Gastrocnemius medialis (tissue), 4 donors: ENCODE results near the gene EIF4E2. TPM values are rescaled to one million over a fixed set of nuclear protein-coding genes. Genes with fewer than 3 reads are reported as not detected.

Experiments used
- ATAC-seq, 2 donors: fragments of 150-250 bp; one replicate each; pipeline ENCODE4 v1.9.1; 2016
- DNase-seq, 2 donors: peaks; one replicate each; pipeline ENCODE4 v3.0.0-alpha.2; 2019
- H3K27ac ChIP-seq, 4 donors: fragments of 200-600 bp; sonication (generic); 1 replicate in 1 of 4; 2 replicates in 3 of 4; pipeline ENCODE4 v1.5.1; 2016 to 2018; ENCODE audit warnings: mild to moderate bottlenecking in 2 of 4, moderate library complexity in 1 of 4
- H3K27me3 ChIP-seq, 3 donors: fragments of 200-600 bp; sonication (generic) in 2 of 3; 1 replicate in 1 of 3; 2 replicates in 2 of 3; pipeline versions ENCODE4 v1.5.1 to v1.6.0; 2016 to 2019; ENCODE audit warnings: mild to moderate bottlenecking in 1 of 3, moderate library complexity in 1 of 3
- H3K36me3 ChIP-seq, 2 donors: fragments of 200-600 bp; sonication (generic) in 1 of 2; one replicate each; pipeline ENCODE4 v1.5.1; 2017 to 2018
- H3K4me1 ChIP-seq, 2 donors: fragments of 200-600 bp; sonication (generic) in 1 of 2; one replicate each; pipeline ENCODE4 v1.5.1; 2016 to 2017; ENCODE audit warnings: mild to moderate bottlenecking in 2 of 2
- H3K4me3 ChIP-seq, 4 donors: fragments of 200-600 bp; sonication (generic) in 3 of 4; 1 replicate in 1 of 4; 2 replicates in 3 of 4; pipeline ENCODE4 v1.5.1; 2016 to 2019; ENCODE audit warnings: mild to moderate bottlenecking in 2 of 4
- H3K9me3 ChIP-seq, 3 donors: fragments of 200-600 bp; sonication (generic) in 2 of 3; 1 replicate in 1 of 3; 2 replicates in 2 of 3; pipeline ENCODE4 v1.5.1; 2016 to 2019
- POLR2A ChIP-seq, 2 donors: fragments of 450-650 bp; IDR thresholded peaks; one replicate each; pipeline ENCODE4 v1.6.1; 2017; ENCODE audit warnings: antibody characterized with exemption in 2 of 2, mild to moderate bottlenecking in 2 of 2, moderate library complexity in 2 of 2
- in situ Hi-C, 4 donors: fragments of 200-750 bp; cut with MboI; loops; one replicate each; pipeline versions ENCODE4 v1.15.0 to v1.8.0; 2017; ENCODE audit warnings: low sequenced_read_pairs in 4 of 4
- intact Hi-C: fragments of 100-400 bp; cut with DNase I; formaldehyde crosslinking; loops from one replicate; pipeline ENCODE4 v1.15.1; 2023; ENCODE audit warnings: low total_unique reads
- total RNA-seq, 4 donors: library from RNA; depleted of rRNA; stranded (reverse); fragments of >200 nt; gene quantifications; one replicate each; pipeline versions ENCODE4 v1.1.0 to v1.2.3, GENCODE V29; 2016
- TF ChIP-seq, protein P1 (sequence below), 5 experiments: fragments of 450-650 bp in 3 of 5; fragments of 200-600 bp in 2 of 5; sonication (generic) in 2 of 5; IDR thresholded peaks in 4 of 5; conservative IDR thresholded peaks in 1 of 5; 1 replicate in 4 of 5; 2 replicates in 1 of 5; pipeline ENCODE4 v1.5.1; 2016 to 2019; ENCODE audit warnings: antibody characterized with exemption in 5 of 5, mild to moderate bottlenecking in 3 of 5, moderate library complexity in 3 of 5

Gene EIF4E2
- total RNA-seq, 4 donors from 2014 or later = 57.9 to 111 (median 71.2) TPM

DNA sequence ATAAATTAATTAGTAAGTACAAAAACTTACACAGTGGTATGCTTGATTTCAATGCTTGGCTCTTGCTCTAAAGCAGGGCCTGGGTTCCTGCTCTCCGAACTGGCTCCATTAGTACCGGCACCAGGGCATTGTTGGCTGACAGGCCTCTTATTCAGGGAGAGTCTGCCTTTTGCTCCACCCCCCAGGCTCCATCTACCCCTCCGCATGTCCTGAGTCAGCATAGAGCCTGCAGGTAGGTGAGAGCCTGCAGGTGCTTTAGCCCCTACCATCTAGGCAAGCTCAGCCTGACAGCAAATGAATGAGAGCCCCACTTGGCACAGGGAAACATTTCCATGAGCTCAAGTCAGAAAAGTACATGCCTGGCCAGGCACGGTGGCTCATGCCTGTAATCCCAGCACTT, 47.8 kb downstream of the EIF4E2 start:
- Histone ChIP-seq H3K4me3 (no peak overlapping the region), H3K36me3 (no peaks in the 10 kb centered on the region), H3K27ac (no peak overlapping the region), H3K4me1 (peaks cover 9 to 10% of the 10 kb centered on the region in 2 donors), H3K27me3 (no peaks in the 10 kb centered on the region), H3K9me3 (no peaks in the 10 kb centered on the region)
- in situ Hi-C loops (no loop called here), intact Hi-C loops (no loop called here)
- ATAC-seq = no peak
- no peak for DNase-seq
- no peak for TF ChIP-seq POLR2A (IDR thresholded peaks at IDR 0.05)
- TF ChIP-seq, protein P1, sequence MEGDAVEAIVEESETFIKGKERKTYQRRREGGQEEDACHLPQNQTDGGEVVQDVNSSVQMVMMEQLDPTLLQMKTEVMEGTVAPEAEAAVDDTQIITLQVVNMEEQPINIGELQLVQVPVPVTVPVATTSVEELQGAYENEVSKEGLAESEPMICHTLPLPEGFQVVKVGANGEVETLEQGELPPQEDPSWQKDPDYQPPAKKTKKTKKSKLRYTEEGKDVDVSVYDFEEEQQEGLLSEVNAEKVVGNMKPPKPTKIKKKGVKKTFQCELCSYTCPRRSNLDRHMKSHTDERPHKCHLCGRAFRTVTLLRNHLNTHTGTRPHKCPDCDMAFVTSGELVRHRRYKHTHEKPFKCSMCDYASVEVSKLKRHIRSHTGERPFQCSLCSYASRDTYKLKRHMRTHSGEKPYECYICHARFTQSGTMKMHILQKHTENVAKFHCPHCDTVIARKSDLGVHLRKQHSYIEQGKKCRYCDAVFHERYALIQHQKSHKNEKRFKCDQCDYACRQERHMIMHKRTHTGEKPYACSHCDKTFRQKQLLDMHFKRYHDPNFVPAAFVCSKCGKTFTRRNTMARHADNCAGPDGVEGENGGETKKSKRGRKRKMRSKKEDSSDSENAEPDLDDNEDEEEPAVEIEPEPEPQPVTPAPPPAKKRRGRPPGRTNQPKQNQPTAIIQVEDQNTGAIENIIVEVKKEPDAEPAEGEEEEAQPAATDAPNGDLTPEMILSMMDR (IDR thresholded peaks at IDR 0.05 in 4 of 5, conservative IDR thresholded peaks at IDR 0.05 in 1 of 5) = no peak

DNA sequence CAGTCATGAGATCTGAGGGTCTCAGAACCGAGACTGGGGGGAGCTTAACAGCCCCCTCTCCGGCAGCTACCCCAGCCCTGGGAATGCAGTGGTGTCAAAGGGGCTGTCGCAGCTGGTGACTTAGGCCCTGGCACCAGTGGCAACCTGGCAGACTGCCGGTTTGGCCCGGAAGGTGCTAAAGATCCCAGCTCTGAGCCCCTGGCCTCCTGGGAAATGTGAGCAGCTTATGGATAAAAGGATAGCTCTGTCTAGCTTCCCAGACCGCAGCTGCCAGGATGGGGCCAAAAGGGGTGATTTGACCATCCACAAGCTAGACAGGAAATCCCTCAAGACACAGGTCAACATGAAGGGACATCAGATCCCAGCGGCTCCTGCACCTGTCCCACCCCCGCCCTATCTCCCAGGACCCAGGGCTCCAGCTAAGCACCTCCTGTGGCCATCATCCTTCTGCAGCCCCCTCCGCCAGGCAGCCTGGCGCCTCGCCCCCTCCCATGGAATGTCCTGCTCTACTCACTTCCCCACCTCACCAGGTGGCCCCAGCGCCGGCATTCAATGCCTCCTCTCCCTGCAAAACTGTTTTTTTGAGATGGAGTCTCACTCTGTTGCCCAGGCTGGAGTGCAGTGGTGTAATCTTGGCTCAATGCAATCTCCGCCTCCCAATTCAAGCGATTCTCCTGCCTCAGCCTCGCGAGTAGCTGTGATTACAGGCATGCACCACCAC, 49.7 kb downstream of the EIF4E2 start:
- Histone ChIP-seq H3K4me1 (peaks cover 0 to 4% of the 10 kb centered on the region in 2 donors), H3K36me3 (no peaks in the 10 kb centered on the region), H3K9me3 (no peaks in the 10 kb centered on the region), H3K27me3 (no peaks in the 10 kb centered on the region), H3K27ac (no peak overlapping the region), H3K4me3 (no peak overlapping the region)
- ATAC-seq (no peak), DNase-seq (no peak)
- TF ChIP-seq, protein P1 (IDR thresholded peaks at IDR 0.05 in 4 of 5, conservative IDR thresholded peaks at IDR 0.05 in 1 of 5) = no peak
- TF ChIP-seq POLR2A (IDR thresholded peaks at IDR 0.05) = no peak
- intact Hi-C loops (no loop called here), in situ Hi-C loops (loop anchor here (10.0 to 25.0 kb wide), 5 partner anchors 212 to 655 kb away; partner anchors contain the start of genes ATG16L1 (in 3 of the 4), INPP5D (in 2 of the 4), NEU2 (in 1 of the 4) and SNORC (in 1 of the 4))

DNA sequence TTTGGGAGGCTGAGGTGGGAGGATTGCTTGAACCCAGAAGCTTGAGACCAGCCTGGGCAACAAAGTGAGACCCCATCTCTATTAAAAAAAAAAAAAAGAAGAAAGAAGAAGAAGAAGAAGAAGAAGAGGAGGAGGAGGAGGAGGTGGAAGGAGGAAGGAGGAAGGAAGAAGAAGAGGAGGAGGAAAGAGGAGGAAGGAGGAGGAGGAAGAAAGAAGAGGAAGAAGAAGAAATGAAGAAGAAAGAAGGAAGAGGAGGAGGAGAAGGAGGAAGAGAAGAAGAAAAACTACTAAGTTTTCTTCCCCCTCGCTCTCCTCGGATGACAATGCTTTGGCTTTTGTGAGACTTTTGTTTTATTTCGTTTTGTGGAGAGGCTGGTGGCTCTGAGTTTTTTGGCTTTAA, 52.8 kb downstream of the EIF4E2 start:
- Histone ChIP-seq H3K27ac (no peak overlapping the region), H3K4me3 (no peak overlapping the region), H3K27me3 (no peaks in the 10 kb centered on the region), H3K36me3 (no peaks in the 10 kb centered on the region), H3K9me3 (no peaks in the 10 kb centered on the region), H3K4me1 (peaks cover 0 to 11% of the 10 kb centered on the region in 2 donors)
- in situ Hi-C loops (loop anchor here (10.0 to 25.0 kb wide), 5 partner anchors 209 to 652 kb away; partner anchors contain the start of genes ATG16L1 (in 3 of the 4), INPP5D (in 2 of the 4), NEU2 (in 1 of the 4) and SNORC (in 1 of the 4)), intact Hi-C loops (no loop called here)
- TF ChIP-seq, protein P1 (IDR thresholded peaks at IDR 0.05 in 4 of 5, conservative IDR thresholded peaks at IDR 0.05 in 1 of 5) = no peak
- no peak for TF ChIP-seq POLR2A (IDR thresholded peaks at IDR 0.05)
- no peak for DNase-seq
- no peak for ATAC-seq

DNA sequence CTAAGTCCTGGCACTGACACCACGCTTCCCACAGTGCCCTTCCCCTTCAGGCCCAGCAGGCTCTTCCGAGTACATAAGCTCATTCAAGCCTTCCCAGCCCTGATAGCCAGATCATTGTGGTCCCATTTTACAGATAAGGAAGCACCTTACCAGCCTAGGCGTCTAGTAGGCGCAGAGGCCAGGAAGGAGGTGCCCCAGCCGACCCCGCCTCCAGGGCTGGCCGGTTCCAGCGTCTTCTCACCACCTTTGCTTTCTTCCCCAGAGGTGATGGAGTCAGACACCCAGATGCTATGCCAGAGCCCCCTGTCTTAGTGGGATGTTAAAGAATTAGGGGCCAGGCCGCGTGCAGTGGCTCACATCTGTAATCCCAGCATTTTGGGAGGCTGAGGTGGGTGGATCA, 54.0 kb downstream of the EIF4E2 start:
- H3K27me3 ChIP-seq = no peaks in the 10 kb centered on the region
- in situ Hi-C loops = loop anchor here (10.0 to 25.0 kb wide), 5 partner anchors 208 to 650 kb away; partner anchors contain the start of genes ATG16L1 (in 3 of the 4), INPP5D (in 2 of the 4), NEU2 (in 1 of the 4) and SNORC (in 1 of the 4)
- intact Hi-C loops = no loop called here

More for the DNA sequence above, 54.0 kb downstream of the EIF4E2 start:
- H3K27ac ChIP-seq = no peak overlapping the region
- no peaks in the 10 kb centered on the region for H3K9me3 ChIP-seq
- DNase-seq = no peak
- no peak for TF ChIP-seq POLR2A (IDR thresholded peaks at IDR 0.05)
- TF ChIP-seq, protein P1 (IDR thresholded peaks at IDR 0.05 in 4 of 5, conservative IDR thresholded peaks at IDR 0.05 in 1 of 5) = no peak
- H3K4me1 ChIP-seq = peaks cover 0 to 11% of the 10 kb centered on the region in 2 donors
- H3K4me3 ChIP-seq = no peak overlapping the region
- no peaks in the 10 kb centered on the region for H3K36me3 ChIP-seq
- ATAC-seq = no peak
